ENCODE results near the gene CXXC5. TPM values are rescaled to one million over a fixed set of nuclear protein-coding genes. Genes with fewer than 3 reads are reported as not detected.
"Not testable (repeated sequence)": the region's sequence is repeated elsewhere in the genome, so short reads cannot be mapped to it uniquely, and the experiment has no call there.

CXXC5 gene
- polyA plus RNA-seq (2012; ENCODE audit: missing spikeins): 22.4 TPM

DNA sequence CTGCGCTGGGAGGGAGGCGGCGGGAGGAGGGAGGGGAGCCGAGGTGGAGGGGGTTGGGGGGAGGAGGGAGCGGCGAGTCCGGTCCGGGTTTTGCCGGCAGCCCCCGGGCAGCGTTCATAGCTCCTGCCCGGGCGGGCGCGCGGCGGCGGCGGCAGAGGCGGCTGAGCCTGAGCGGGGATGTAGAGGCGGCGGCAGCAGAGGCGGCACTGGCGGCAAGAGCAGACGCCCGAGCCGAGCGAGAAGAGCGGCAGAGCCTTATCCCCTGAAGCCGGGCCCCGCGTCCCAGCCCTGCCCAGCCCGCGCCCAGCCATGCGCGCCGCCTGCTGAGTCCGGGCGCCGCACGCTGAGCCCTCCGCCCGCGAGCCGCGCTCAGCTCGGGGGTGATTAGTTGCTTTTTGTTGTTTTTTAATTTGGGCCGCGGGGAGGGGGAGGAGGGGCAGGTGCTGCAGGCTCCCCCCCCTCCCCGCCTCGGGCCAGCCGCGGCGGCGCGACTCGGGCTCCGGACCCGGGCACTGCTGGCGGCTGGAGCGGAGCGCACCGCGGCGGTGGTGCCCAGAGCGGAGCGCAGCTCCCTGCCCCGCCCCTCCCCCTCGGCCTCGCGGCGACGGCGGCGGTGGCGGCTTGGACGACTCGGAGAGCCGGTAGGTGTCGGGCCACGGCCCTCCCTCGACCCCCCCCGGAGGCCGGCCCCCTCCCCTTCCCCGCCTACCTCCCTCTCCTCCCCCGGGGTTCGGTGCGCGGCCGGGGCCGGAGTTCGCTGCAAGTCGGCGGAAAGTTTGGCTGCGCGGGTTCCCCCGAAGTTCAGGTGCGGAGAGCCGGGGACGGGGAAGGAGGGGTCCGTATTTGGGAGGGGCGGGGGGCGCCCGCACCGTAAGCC lies at the start of gene CXXC5:
CXXC5 (plus strand) TSS at position 145 of the 877 bp plus-strand sequence. CDS start 32,175 bp downstream, outside the sequence.
- DNase-seq (ENCODE audit: insufficient read length) (peak; percentile 92), FAIRE-seq (peak; percentile 81)
- TF ChIP-seq TAF1 (IDR thresholded peaks at IDR 0.05; ENCODE audit: borderline replicate concordance, low read depth, low read length) (peak; percentile 44; the same call in 1 of the 2 replicates), POLR2AphosphoS5 (IDR thresholded peaks at IDR 0.05; ENCODE audit: low read depth, low read length) (no peak), POLR2A (IDR thresholded peaks at IDR 0.05; ENCODE audit: low read depth, low read length) (peak; percentile 56; the same call in 1 of the 2 replicates)

DNA sequence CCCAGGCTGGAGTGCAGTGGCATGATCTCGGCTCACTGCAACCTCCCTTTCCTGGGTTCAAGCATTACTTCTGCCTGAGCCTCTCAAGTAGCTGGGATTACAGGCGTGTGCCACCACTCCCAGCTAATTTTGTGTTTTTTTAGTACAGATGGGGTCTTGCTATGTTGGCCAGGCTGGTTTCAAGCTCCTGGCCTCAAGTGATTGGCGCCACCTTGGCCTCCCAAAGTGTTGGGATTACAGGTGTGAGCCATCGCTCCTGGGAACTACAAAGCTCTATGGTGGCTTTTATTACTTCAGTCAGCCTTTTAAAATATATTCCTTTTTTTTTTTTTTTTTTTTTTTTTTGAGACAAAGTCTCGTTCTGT lies 49.6 kb upstream of the CXXC5 start:
- not testable (repeated sequence) for FAIRE-seq; DNase-seq (ENCODE audit: insufficient read length)

DNA sequence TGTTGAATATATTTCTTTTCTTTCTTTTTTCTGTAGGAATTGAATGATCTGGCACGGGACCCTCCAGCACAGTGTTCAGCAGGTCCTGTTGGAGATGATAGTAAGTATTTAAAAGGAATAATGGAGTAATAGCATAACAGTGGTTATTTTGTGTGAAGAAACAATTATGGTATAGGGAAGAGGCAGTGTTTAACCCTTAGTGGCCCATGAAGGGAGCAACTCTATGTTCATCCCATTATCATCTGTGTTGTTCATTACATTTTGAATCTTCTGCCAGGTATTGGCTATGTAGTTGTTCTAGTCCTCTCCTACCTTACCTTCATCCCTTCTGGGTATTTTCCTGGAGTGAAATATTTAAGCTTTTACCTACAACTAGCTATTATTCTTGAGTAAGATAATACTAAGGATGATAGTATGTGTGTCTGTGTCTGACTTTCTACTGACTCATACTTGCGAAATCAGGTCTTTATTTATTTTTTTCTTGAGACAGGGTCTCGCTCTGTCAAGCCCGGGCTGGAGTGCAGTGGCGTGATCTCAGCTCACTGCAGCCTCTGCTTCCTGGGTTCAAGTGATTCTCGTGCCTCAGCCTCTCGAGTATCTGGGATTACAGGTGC lies 47.7 kb upstream of the CXXC5 start:
- no peak for DNase-seq (ENCODE audit: insufficient read length)
- no peak for FAIRE-seq
- TF ChIP-seq TAF1 (IDR thresholded peaks at IDR 0.05; ENCODE audit: borderline replicate concordance, low read depth, low read length): no peak
- no peak for TF ChIP-seq POLR2AphosphoS5 (IDR thresholded peaks at IDR 0.05; ENCODE audit: low read depth, low read length)
- no peak for TF ChIP-seq POLR2A (IDR thresholded peaks at IDR 0.05; ENCODE audit: low read depth, low read length)

DNA sequence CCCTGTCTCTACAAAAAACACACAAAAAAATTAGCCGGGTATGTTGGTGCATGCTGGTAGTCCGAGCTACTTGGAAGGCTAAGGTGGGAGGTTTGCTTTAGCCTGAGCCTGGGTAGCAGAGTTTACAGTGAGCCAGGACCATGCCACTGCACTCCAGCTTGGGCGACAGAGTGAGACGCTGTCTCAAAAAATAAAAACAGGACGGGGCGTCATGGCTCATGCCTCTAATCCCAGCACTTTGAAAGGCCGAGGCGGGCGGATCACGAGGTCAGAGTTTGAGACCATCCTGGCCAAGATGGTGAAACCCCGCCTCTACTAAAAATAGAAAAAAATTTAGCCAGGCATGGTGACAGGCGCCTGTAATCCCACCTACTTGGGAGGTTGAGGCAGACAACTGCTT lies 46.7 kb upstream of the CXXC5 start:
- FAIRE-seq (no peak), DNase-seq (ENCODE audit: insufficient read length) (no peak)

DNA sequence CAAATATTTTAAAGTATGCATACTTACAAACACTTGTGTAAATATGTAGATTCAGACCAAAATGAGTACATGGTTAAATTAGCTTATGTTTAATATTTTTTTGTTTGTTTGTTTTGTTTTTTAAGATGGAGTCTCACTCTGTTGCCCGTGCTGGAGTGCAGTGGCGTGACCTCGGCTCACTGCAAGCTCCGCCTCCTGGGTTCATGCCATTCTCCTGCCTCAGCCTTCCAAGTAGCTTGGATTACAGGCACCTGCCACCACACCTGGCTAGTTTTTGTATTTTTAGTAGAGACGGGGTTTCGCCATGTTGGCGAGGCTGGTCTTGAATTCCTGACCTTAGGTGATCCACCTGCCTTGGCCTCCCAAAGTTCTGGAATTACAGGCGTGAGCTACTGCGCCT lies 46.2 kb upstream of the CXXC5 start:
- FAIRE-seq: not testable (repeated sequence)

More for the DNA sequence above, 46.7 kb upstream of the CXXC5 start:
- TF ChIP-seq POLR2AphosphoS5 (IDR thresholded peaks at IDR 0.05; ENCODE audit: low read depth, low read length) (no peak), POLR2A (IDR thresholded peaks at IDR 0.05; ENCODE audit: low read depth, low read length) (no peak), TAF1 (IDR thresholded peaks at IDR 0.05; ENCODE audit: borderline replicate concordance, low read depth, low read length) (no peak)

DNA sequence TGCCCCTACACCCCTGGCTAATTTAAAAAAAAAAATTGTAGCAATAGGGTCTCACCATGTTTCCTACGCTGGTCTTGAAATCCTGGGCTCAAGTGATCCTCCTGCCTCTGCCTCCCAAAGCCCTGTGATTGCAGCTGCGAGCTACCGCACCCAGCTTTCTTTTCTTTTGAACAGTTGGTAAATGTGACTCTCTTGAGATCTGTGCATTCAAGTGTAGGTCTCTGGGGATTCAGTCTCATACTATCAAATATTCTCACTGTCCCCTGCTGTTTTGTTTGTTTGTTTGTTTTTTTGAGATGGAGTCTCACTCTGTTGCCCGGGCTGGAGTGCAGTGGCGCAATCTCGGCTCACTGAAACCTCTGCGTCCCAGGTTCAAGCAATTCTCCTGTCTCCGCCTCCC lies 42.3 kb upstream of the CXXC5 start:
- FAIRE-seq: no peak

More for the DNA sequence above, 46.2 kb upstream of the CXXC5 start:
- DNase-seq (ENCODE audit: insufficient read length): not testable (repeated sequence)

DNA sequence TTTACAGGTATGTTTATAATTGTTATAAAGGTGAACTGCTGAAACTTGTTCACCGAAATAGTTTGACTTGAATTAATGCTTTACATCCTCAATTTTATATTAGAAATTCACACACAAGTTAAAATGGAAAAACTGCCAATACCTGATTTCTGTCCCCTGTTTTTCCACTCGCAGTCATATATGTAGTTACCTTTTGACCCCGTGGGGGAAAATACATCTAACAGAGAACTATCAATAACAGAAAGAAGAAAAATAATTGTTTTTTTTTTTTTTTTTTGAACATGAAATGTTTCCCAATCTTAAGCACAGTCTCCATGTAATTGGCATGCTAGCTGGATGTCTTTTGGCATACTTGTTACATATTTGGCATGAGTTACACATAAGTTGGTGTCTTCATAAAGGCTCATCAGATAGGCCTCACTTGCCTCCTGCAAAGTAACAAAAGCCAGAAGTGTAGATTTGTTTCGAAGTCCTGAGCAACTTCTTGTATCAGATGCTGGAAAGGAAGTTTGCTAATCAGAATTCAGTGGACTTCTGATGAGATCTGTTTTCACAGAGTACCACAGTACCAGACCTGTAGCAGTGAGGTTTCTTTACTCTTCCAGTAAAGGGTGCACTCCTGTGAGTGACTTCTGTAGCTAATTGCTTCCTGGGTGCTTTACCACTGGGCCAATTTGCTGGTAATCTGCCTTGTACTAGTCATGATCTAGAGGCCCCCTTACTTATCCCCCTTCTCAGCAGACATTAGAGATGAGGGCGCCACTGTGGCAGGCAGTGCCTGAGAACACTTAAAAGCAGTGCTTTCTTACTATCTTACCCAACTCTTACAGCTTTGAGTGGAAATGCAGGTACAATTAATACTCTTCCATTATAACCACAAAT lies 36.2 kb upstream of the CXXC5 start:
- DNase-seq (ENCODE audit: insufficient read length): no peak
- no peak for FAIRE-seq
- TF ChIP-seq POLR2AphosphoS5 (IDR thresholded peaks at IDR 0.05; ENCODE audit: low read depth, low read length) (no peak), POLR2A (IDR thresholded peaks at IDR 0.05; ENCODE audit: low read depth, low read length) (no peak), TAF1 (IDR thresholded peaks at IDR 0.05; ENCODE audit: borderline replicate concordance, low read depth, low read length) (no peak)

More for the DNA sequence above, 42.3 kb upstream of the CXXC5 start:
- TF ChIP-seq POLR2AphosphoS5 (IDR thresholded peaks at IDR 0.05; ENCODE audit: low read depth, low read length) (no peak), TAF1 (IDR thresholded peaks at IDR 0.05; ENCODE audit: borderline replicate concordance, low read depth, low read length) (no peak), POLR2A (IDR thresholded peaks at IDR 0.05; ENCODE audit: low read depth, low read length) (no peak)
- no peak for DNase-seq (ENCODE audit: insufficient read length)

DNA sequence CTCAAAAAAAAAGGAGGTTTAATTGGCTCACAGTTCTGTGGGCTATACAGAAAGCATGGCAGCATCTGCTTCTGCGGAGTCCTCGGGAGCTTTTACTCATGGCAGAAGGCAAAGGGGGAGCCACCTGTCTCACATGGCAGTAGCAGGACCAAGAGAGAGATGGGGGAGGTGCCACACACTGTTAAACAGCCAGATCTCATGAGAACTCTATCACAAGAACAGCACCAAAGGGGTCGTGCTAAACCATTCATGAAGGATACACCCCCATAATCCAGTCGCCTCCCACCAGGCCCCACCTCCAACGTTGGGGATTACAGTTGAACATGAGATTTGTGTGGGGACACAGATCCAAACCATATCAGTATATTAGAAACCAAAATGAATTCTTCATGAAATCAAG lies 28.3 kb upstream of the CXXC5 start:
- DNase-seq (ENCODE audit: insufficient read length) (no peak), FAIRE-seq (no peak)

DNA sequence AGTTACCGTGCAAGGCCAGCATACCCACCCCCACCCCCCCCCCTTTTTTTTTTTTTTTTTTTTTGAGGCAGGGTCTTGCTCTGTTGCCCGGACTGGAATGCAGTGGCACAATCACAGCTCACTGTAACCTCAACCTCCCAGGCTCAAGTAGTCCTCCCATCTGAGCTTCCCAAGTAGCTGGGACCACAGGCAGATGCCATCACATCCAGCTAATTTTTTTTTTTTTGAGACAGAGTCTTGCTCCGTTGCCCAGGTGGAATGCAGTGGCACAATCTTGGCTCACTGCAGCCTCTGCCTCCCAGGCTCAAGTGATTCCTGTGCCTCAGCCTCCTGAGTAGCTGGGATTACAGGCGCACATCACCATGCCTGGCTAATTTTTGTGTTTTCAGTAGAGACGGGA lies 22.8 kb upstream of the CXXC5 start:
- FAIRE-seq; DNase-seq (ENCODE audit: insufficient read length): not testable (repeated sequence)

More for the DNA sequence above, 28.3 kb upstream of the CXXC5 start:
- TF ChIP-seq POLR2AphosphoS5 (IDR thresholded peaks at IDR 0.05; ENCODE audit: low read depth, low read length): no peak
- no peak for TF ChIP-seq POLR2A (IDR thresholded peaks at IDR 0.05; ENCODE audit: low read depth, low read length)
- TF ChIP-seq TAF1 (IDR thresholded peaks at IDR 0.05; ENCODE audit: borderline replicate concordance, low read depth, low read length): no peak

DNA sequence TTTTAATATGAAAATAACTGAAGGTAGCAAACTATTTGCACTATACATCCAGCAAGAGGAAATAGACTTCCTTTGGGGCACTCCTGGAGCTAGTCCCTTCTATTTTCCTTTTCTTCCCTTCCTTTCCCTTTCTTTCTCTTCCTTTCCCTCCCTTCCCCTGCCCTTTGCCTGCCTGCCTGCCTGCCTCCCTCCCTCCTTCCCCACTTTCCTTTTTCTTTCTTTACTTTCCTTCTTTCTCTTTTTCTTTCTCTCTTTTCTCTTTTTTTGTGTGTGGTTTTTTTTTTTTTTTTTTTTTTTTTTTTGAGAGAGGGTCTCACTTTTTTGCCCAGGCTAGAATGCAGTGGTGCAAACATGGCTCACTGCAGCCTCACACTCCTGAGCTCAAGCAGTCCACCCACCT lies 17.3 kb upstream of the CXXC5 start:
- FAIRE-seq (no peak), DNase-seq (ENCODE audit: insufficient read length) (no peak)
- no peak for TF ChIP-seq TAF1 (IDR thresholded peaks at IDR 0.05; ENCODE audit: borderline replicate concordance, low read depth, low read length)
- no peak for TF ChIP-seq POLR2A (IDR thresholded peaks at IDR 0.05; ENCODE audit: low read depth, low read length)
- no peak for TF ChIP-seq POLR2AphosphoS5 (IDR thresholded peaks at IDR 0.05; ENCODE audit: low read depth, low read length)

DNA sequence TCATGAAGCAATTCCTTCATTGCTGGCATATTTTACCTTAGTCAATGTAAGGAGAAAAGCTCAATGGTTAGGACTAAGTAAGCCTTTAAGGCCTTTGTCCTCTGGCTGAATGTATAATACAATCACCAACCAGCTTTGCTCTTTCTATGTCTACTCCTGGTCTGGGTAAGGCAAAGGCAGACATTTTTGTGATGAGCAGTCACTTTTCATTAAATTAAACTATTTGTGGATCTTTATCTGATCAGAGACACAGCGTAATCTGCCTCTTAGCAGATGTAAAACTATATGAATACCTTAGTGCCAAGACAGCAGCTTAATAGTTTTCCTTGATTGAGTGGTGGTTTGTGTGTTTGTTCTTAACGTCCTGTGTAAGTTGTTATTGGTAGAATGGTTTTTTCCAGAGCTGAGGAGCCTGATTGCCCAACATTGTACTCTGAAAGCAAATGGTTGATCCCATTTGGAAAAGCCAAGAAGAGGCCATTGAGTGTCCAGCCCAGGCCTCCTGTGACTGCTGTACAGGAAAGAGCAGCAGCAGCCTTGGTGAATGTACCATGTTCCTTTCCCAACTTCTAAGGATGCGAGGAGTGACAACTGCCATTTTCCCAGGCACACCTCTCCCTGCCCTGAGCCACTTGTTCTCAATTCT lies 16.5 kb upstream of the CXXC5 start:
- FAIRE-seq (no peak), DNase-seq (ENCODE audit: insufficient read length) (no peak)
- TF ChIP-seq POLR2A (IDR thresholded peaks at IDR 0.05; ENCODE audit: low read depth, low read length) (no peak), TAF1 (IDR thresholded peaks at IDR 0.05; ENCODE audit: borderline replicate concordance, low read depth, low read length) (no peak), POLR2AphosphoS5 (IDR thresholded peaks at IDR 0.05; ENCODE audit: low read depth, low read length) (no peak)

All from GM12892 (cell line).